Measurements from ENCODE around the gene TMEM132C.

DNA sequence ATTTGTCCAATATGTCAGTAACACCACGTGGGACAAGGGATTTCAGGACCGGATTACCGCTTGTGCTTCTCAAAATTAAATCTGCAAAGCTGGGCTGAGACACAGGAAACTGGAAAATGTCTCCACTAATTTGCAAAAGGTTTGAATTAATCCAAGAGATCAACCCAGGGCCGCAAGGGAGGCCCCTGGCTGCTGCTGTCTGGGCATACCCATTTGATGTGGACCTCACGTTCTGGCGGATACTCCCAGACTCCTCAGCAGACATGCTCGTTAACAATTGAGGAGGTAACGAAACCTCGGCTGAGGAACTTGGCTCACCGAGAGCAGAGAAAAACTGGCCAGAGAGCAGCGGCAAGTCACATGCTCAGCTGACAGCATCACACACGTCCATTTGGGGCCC, 376.2 kb downstream of the TMEM132C start:
- TF ChIP-seq, protein P1, sequence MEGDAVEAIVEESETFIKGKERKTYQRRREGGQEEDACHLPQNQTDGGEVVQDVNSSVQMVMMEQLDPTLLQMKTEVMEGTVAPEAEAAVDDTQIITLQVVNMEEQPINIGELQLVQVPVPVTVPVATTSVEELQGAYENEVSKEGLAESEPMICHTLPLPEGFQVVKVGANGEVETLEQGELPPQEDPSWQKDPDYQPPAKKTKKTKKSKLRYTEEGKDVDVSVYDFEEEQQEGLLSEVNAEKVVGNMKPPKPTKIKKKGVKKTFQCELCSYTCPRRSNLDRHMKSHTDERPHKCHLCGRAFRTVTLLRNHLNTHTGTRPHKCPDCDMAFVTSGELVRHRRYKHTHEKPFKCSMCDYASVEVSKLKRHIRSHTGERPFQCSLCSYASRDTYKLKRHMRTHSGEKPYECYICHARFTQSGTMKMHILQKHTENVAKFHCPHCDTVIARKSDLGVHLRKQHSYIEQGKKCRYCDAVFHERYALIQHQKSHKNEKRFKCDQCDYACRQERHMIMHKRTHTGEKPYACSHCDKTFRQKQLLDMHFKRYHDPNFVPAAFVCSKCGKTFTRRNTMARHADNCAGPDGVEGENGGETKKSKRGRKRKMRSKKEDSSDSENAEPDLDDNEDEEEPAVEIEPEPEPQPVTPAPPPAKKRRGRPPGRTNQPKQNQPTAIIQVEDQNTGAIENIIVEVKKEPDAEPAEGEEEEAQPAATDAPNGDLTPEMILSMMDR (conservative IDR thresholded peaks at IDR 0.05; ENCODE audit: low read length), result no peak
- no peak for TF ChIP-seq EZH2phosphoT487 (IDR thresholded peaks at IDR 0.05; ENCODE audit: borderline replicate concordance, low read depth, low read length)

All from OCI-LY7 (cell line).